ENCODE results near the gene MRPL53.

Gene MRPL53

DNA sequence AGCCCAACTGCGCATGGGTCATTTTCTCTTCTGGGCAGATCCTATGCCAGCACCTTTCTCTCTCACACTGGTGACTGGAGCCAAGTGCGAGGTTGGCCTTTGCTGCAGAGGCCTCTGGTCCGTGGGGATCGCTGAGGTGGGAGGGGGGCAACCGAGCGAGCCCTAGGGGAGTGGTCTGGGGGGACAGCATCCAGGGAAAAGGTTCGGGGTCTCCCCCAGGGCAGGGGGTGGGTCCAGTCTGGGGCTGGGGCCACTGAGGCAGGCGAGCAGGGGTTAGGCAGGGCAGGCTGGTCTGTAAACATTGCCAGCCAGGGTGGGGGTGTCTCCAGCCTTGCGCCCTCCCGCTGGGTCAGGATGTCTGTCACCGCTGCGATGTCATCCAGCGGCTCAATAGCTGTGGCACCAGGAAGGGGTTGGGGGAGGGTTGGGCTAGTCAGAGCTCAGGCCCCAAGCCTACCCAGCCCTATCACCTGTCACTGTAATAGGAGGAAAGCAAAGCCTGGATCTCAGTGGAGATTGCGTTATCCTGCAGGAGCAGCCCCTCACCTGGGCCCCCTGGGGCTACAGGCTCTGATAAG, 46.2 kb downstream of the MRPL53 start:
- Histone ChIP-seq H3K27me3 (ENCODE audit: control insufficient read depth, insufficient read depth, low read length) (no peaks in the 10 kb centered on the region), H3K4me2 (ENCODE audit: low read length) (no peak overlapping the region), H3K36me3 (ENCODE audit: insufficient read depth, low read length) (peaks cover 57% of the 10 kb centered on the region), H3K4me3 (ENCODE audit: low read length) (no peak overlapping the region), H3K9me3 (replicated peaks; ENCODE audit: low read length) (no peaks in the 10 kb centered on the region), H3K4me1 (ENCODE audit: control insufficient read depth, insufficient read depth, low read length) (peaks cover 16% of the 10 kb centered on the region), H3K9ac (ENCODE audit: low read depth, low read length) (no peak overlapping the region)

DNA sequence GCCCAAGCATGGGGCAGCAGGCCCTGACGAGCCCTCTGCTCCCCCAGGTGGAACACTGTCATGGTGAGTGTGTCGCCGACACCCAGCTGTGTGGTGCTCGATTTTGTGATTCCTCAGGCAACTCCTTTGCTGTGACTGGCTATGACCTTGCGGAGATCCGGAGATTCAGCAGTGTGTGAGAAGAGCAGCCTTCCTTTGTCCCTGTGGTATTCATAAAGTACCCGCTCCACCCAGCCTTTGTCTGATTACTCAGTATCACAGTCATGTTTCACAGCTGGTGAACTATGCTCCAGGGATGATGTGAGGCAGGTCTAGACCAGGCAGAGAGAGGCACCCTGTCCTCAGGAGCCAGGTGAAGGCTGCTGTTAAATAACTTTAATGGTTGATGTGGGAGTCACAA, 47.0 kb downstream of the MRPL53 start:
- Histone ChIP-seq H3K4me3 (ENCODE audit: low read length) (no peak overlapping the region), H3K4me2 (ENCODE audit: low read length) (no peak overlapping the region), H3K27me3 (ENCODE audit: control insufficient read depth, insufficient read depth, low read length) (no peaks in the 10 kb centered on the region), H3K4me1 (ENCODE audit: control insufficient read depth, insufficient read depth, low read length) (peaks cover 19% of the 10 kb centered on the region), H3K9ac (ENCODE audit: low read depth, low read length) (no peak overlapping the region), H3K9me3 (replicated peaks; ENCODE audit: low read length) (no peaks in the 10 kb centered on the region), H3K36me3 (ENCODE audit: insufficient read depth, low read length) (peaks cover 50% of the 10 kb centered on the region)

DNA sequence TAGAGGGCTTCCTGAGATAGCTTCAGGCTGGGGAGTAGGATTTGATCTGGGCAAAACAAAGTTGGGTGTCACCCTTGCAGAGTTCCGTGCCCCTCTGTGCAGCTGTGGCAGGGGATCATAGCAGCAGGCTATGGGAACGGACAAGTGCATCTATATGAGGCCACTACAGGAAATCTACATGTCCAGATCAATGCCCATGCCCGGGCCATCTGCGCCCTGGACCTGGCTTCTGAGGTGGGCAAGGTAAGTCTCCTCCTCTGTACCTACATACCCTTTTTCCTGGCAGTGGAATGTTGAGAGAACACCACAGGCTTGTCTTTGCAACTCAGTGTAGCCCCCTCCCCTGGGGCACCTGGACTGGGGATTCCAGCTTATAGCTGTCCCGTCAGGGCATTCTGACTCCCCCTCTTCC, 47.5 kb downstream of the MRPL53 start:
- H3K4me2 ChIP-seq (ENCODE audit: low read length) = no peak overlapping the region
- H3K9me3 ChIP-seq (replicated peaks; ENCODE audit: low read length) = no peaks in the 10 kb centered on the region
- H3K4me1 ChIP-seq (ENCODE audit: control insufficient read depth, insufficient read depth, low read length) = peaks cover 19% of the 10 kb centered on the region
- peaks cover 45% of the 10 kb centered on the region for H3K36me3 ChIP-seq (ENCODE audit: insufficient read depth, low read length)
- H3K27me3 ChIP-seq (ENCODE audit: control insufficient read depth, insufficient read depth, low read length) = no peaks in the 10 kb centered on the region
- no peak overlapping the region for H3K9ac ChIP-seq (ENCODE audit: low read depth, low read length)
- no peak overlapping the region for H3K4me3 ChIP-seq (ENCODE audit: low read length)

DNA sequence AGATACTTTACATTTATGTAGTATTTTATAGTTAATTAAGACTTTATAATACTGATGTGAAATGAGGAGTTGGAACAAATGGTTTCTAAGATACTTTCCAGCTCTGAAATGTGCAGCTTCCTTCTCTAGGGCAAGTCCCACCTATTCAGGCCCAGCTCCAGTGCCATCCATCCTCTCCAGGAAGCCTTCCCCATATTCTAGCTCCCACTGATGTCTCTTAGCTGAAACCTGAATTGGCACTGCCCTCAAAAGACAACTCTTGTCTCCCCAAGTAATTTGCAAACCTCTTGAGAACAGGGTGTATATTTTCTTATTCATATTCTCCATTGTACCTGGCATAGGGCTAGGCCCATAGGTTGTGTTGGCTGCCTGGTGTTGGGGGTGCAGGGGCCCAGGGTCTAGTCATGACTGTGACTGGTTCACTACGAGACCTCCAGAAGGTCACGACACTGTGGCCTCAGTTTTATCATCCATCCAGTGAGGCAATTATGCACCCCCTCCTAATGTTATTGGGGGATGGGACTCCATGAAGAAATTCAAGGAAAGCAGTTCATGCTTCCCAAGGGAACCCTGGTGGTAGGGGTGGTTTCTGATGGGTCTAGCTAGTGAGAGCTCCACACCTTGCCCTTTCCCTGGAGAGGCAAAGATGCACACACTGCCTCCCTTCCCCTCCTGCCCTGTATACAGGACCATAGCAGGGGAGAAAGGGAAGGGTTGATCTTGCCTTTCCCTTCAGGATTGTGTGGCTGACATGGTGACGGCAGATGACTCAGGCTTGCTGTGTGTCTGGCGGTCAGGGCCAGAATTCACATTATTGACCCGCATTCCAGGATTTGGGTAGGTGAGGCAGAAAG, 48.1 kb downstream of the MRPL53 start:
- Histone ChIP-seq H3K4me1 (ENCODE audit: control insufficient read depth, insufficient read depth, low read length) (peaks cover 19% of the 10 kb centered on the region), H3K9ac (ENCODE audit: low read depth, low read length) (no peak overlapping the region)

DNA sequence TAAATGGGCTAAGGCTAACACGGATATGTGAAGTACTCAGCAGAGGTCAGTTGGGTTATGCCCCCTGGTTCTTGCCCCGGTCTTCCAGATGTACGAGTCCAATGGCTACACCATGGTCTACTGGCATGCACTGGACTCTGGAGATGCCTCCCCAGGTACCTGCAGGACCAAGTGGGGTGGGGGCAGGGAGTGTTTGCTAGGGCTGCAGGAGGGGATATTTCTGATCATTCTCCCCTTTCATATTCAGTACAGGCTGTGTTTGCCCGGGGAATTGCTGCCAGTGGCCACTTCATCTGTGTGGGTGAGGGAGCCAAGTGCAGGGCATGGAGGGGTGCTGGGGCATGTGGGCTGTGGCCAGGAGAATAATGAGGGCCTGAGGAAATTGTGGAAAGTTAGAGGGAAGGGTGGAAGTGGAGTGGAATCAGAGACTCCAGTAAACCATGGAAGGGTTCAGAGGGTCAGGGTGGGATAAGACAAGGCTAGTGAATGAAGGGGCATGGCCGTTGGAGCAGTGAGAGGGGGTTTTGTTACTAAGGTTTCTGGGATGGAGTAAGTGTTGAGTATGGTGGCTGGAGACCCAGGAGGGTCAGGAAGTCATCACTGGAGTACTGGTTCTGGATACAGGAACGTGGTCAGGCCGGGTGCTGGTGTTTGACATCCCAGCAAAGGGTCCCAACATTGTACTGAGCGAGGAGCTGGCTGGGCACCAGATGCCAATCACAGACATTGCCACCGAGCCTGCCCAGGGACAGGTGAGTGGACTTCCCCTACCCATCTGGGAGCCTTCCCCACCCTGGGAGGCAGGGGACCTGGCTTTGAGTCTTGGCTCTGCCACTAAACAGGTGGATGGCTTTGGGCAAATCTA, 49.0 kb downstream of the MRPL53 start:
- Histone ChIP-seq H3K9me3 (replicated peaks; ENCODE audit: low read length) (no peaks in the 10 kb centered on the region), H3K9ac (ENCODE audit: low read depth, low read length) (no peak overlapping the region), H3K36me3 (ENCODE audit: insufficient read depth, low read length) (peaks cover 30% of the 10 kb centered on the region), H3K4me1 (ENCODE audit: control insufficient read depth, insufficient read depth, low read length) (peaks cover 19% of the 10 kb centered on the region), H3K27me3 (ENCODE audit: control insufficient read depth, insufficient read depth, low read length) (no peaks in the 10 kb centered on the region), H3K4me2 (ENCODE audit: low read length) (no peak overlapping the region), H3K4me3 (ENCODE audit: low read length) (no peak overlapping the region)

More for the DNA sequence above, 48.1 kb downstream of the MRPL53 start:
- Histone ChIP-seq H3K4me2 (ENCODE audit: low read length) (no peak overlapping the region), H3K27me3 (ENCODE audit: control insufficient read depth, insufficient read depth, low read length) (no peaks in the 10 kb centered on the region), H3K4me3 (ENCODE audit: low read length) (no peak overlapping the region), H3K36me3 (ENCODE audit: insufficient read depth, low read length) (peaks cover 39% of the 10 kb centered on the region), H3K9me3 (replicated peaks; ENCODE audit: low read length) (no peaks in the 10 kb centered on the region)
